Measurements from ENCODE around the gene DNAH6. TPM values are rescaled to one million over a fixed set of nuclear protein-coding genes. Genes with fewer than 3 reads are reported as not detected.

DNAH6 gene
- total RNA-seq, 1 experiment from 2014 or later, result 0.32 TPM

GRCh38 chr2:84483320-84483719 lies 33.0 kb upstream of the DNAH6 start:
- TF ChIP-seq CTCF (IDR thresholded peaks at IDR 0.05; ENCODE audit: insufficient read depth in 1 of 2, low read depth in 1 of 2, low read length in 1 of 2, severe bottlenecking in 1 of 2, unreplicated experiment in 1 of 2), result no peak
- no peak overlapping the region for H3K27ac Mint-ChIP-seq (ENCODE audit: unreplicated experiment)
- DNase-seq, result no peak
- peaks cover 11% of the 10 kb centered on the region for H3K4me1 Mint-ChIP-seq (ENCODE audit: low read depth, unreplicated experiment)
- H3K36me3 Mint-ChIP-seq (ENCODE audit: insufficient read depth, unreplicated experiment), result no peaks in the 10 kb centered on the region
- H3K4me3 ChIP-seq (ENCODE audit: low read depth, low read length), result no peak overlapping the region
- H3K4me3 Mint-ChIP-seq (ENCODE audit: unreplicated experiment), result no peak overlapping the region
- H3K27me3 ChIP-seq (replicated peaks; ENCODE audit: control insufficient read depth, insufficient read depth, low read length), result no peaks in the 10 kb centered on the region
- peaks cover 27% of the 10 kb centered on the region for H3K4me1 ChIP-seq
- ChIA-PET CTCF (no interaction called here), POLR2A (no interaction called here)
- intact Hi-C loops (cut with micrococcal nuclease; ENCODE audit: unreplicated experiment), result no loop called here
- H3K9me3 Mint-ChIP-seq (ENCODE audit: unreplicated experiment), result no peaks in the 10 kb centered on the region
- H3K27me3 Mint-ChIP-seq (ENCODE audit: insufficient read depth, unreplicated experiment), result no peaks in the 10 kb centered on the region
- no TSS peak for BruUV-seq (replicated peaks)
- no peaks in the 10 kb centered on the region for H3K9me3 ChIP-seq
- peaks cover 1% of the 10 kb centered on the region; the same call in 1 of the 2 replicates for H3K36me3 ChIP-seq (ENCODE audit: control insufficient read depth, insufficient read depth, low read length)

- peaks cover 27% of the 10 kb centered on the region for H3K4me1 ChIP-seq
- peak overlapping the region; percentile 86 for H3K27ac Mint-ChIP-seq (ENCODE audit: unreplicated experiment)
- no peaks in the 10 kb centered on the region for H3K27me3 ChIP-seq (replicated peaks; ENCODE audit: control insufficient read depth, insufficient read depth, low read length)
- peaks cover 16% of the 10 kb centered on the region for H3K4me1 Mint-ChIP-seq (ENCODE audit: low read depth, unreplicated experiment)
- no peaks in the 10 kb centered on the region for H3K9me3 ChIP-seq
- H3K27me3 Mint-ChIP-seq (ENCODE audit: insufficient read depth, unreplicated experiment), result no peaks in the 10 kb centered on the region
- intact Hi-C loops (cut with micrococcal nuclease; ENCODE audit: unreplicated experiment), result loop anchor here (1.0 kb wide), 1 partner anchor 29 kb away; no protein-coding TSS in a partner anchor
- ChIA-PET POLR2A (interaction anchor here (1.0 kb wide), 1 partner anchor 27 kb away, joined by 5 read pairs; the partner anchor contains the start of gene SUCLG1), CTCF (no interaction called here)
- peaks cover 1% of the 10 kb centered on the region; the same call in 1 of the 2 replicates for H3K36me3 ChIP-seq (ENCODE audit: control insufficient read depth, insufficient read depth, low read length)
- TF ChIP-seq CTCF (IDR thresholded peaks at IDR 0.05; ENCODE audit: insufficient read depth in 1 of 2, low read depth in 1 of 2, low read length in 1 of 2, severe bottlenecking in 1 of 2, unreplicated experiment in 1 of 2), result no peak
- no peak overlapping the region for H3K4me3 ChIP-seq (ENCODE audit: low read depth, low read length)
- no TSS peak for BruUV-seq (replicated peaks)
- peak overlapping the region; percentile 43 for H3K4me3 Mint-ChIP-seq (ENCODE audit: unreplicated experiment)
- no peaks in the 10 kb centered on the region for H3K9me3 Mint-ChIP-seq (ENCODE audit: unreplicated experiment)
- H3K36me3 Mint-ChIP-seq (ENCODE audit: insufficient read depth, unreplicated experiment), result no peaks in the 10 kb centered on the region
- peak; percentile 61 to 83 for DNase-seq
These were observed 29.7 kb upstream of the DNAH6 start for GRCh38 chr2:84486441-84487115.

GRCh38 chr2:84487298-84487996 lies 28.9 kb upstream of the DNAH6 start:
- CTCF ChIA-PET, result no interaction called here
- no peak for DNase-seq

More at GRCh38 chr2:84487298-84487996, 28.9 kb upstream of the DNAH6 start:
- intact Hi-C loops (cut with micrococcal nuclease; ENCODE audit: unreplicated experiment), result no loop called here
- POLR2A ChIA-PET, result no interaction called here
- no TSS peak for BruUV-seq (replicated peaks)
- no peak for TF ChIP-seq CTCF (IDR thresholded peaks at IDR 0.05; ENCODE audit: insufficient read depth in 1 of 2, low read depth in 1 of 2, low read length in 1 of 2, severe bottlenecking in 1 of 2, unreplicated experiment in 1 of 2)
- H3K27me3 Mint-ChIP-seq (ENCODE audit: insufficient read depth, unreplicated experiment), result no peaks in the 10 kb centered on the region
- no peak overlapping the region for H3K27ac Mint-ChIP-seq (ENCODE audit: unreplicated experiment)
- H3K4me3 Mint-ChIP-seq (ENCODE audit: unreplicated experiment), result no peak overlapping the region
- no peaks in the 10 kb centered on the region for H3K9me3 ChIP-seq
- H3K27me3 ChIP-seq (replicated peaks; ENCODE audit: control insufficient read depth, insufficient read depth, low read length), result no peaks in the 10 kb centered on the region
- H3K4me3 ChIP-seq (ENCODE audit: low read depth, low read length), result no peak overlapping the region
- H3K9me3 Mint-ChIP-seq (ENCODE audit: unreplicated experiment), result no peaks in the 10 kb centered on the region
- peaks cover 27% of the 10 kb centered on the region for H3K4me1 ChIP-seq
- peaks cover 16% of the 10 kb centered on the region for H3K4me1 Mint-ChIP-seq (ENCODE audit: low read depth, unreplicated experiment)
- H3K36me3 ChIP-seq (ENCODE audit: control insufficient read depth, insufficient read depth, low read length), result peaks cover 1% of the 10 kb centered on the region; the same call in 1 of the 2 replicates
- H3K36me3 Mint-ChIP-seq (ENCODE audit: insufficient read depth, unreplicated experiment), result no peaks in the 10 kb centered on the region

Data from Caco-2 (cell line).